HG02623 (cell line): ENCODE measurements around the gene IFITM5.
A peak's percentile ranks its signal among the peaks of the same experiment; 100 is the strongest.
"Not testable (repeated sequence)": the region's sequence is repeated elsewhere in the genome, so short reads cannot be mapped to it uniquely, and the experiment has no call there.

Experiments used
- ATAC-seq: cut with Tn5 transposase; IDR thresholded peaks from one replicate; pipeline ENCODE4 v1.9.1; 2021; ENCODE audit warnings: moderate library complexity; ENCODE audit not compliant: unreplicated experiment

Gene IFITM5

DNA sequence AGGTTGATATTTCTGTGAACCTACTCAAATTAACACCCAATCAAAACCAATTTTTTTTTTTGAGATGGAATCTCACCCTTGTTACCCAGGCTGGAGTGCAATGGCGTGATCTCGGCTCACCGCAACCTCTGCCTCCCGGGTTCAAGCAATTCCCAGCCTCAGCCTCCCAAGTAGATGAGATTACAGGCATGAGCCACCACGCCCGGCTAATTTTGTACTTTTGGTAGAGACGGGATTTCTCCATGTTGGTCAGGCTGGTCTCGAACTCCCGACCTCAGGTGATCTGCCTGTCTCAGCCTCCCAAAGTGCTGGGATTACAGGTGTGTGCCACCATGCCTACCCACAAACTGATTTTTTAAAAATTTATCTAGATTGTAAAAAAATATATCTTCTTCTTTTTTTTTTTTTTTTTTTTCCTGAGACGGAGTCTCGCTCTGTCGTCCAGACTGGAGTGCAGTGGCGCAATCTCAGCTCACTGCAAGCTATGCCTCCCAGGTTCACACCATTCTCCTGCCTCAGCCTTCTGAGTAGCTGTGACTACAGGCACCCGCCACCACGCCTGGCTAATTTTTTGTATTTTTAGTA, 29.3 kb upstream of the IFITM5 start:
- not testable (repeated sequence) for ATAC-seq

DNA sequence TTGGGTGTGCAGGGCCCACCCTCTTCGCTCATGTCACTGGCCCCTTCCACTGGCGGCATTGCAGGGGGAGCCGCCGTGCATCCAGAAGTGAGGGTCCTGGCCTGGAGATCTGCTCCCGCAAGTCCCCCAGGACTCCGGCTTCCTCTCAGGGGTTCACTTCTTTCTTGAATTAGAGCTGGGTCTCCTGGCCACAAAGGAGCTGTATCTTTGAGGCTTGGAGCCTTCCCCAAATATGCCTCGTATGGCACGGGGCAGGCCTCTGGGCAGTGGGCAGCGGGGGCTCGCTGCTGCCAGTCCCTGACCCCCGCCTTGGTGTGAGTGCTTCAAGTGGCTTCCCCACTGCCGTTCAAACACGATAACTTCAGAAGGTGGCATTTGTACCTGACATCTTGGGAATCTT, 28.7 kb upstream of the IFITM5 start:
- ATAC-seq: no peak

DNA sequence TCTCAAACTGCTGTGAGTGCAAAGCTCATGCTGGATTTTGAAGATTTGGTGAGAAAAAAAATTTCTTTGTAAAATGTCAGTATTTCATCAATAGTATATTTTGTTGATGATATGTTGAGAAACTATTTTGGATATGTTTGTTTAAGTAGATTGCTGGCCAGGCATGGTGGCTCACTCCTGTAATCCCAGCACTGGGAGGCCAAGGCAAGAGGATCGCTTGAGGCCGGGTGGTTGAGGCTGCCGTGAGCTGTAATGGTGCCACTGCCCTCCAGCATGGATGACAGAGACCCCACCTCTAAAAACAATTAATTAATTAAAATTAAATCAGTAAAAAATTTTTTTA, 28.2 kb upstream of the IFITM5 start:
- ATAC-seq: no peak

DNA sequence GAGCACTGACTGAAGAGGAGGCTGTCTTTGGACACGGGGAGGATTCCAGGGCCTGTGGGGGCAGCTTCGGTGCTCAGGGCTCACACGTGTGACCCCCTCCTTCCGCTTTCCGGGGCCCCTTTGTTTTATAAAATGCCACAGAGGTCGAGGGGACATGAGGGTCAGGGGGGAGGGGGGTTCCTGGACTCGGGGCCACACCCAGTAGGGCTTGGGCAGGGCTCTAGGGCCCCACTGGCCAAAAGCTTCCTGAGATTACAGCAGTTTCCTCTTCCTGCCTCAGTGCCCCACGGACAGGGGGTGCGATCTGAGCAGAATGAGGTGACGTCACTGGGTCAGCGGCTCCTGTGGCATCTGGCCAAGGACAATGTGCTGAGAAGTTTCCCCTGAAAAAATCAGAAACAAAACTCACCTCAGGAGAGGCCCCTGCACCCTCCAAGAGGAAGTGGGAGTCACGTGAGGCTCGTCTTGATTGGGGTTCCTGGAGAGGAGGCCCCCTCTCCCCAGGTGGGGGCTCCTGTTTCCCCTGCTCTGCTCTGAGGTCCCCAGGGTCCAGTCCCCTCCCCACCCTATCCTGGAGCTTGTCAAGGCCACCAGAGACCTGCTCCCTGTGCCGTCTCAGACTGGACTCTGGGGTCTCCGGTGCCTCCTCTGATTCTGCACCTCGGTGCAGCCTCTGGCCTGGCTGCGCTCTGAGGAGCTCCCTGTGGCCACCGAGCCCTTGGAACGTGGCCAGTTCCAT, 27.7 kb upstream of the IFITM5 start:
- ATAC-seq: peak; percentile 49

DNA sequence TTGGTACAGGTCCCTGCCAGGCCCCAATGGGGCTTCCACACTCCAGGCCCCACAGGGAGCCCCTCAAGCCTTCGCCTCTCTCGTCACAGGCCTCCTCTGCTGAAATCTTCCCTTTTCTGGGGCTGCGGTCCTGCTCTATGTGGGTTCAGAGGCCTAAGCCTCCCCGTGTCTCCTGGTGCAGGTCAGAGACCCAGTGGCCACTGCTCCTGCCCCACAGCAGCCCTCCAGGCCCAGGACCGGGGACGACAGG, 27.2 kb upstream of the IFITM5 start:
- ATAC-seq: no peak

DNA sequence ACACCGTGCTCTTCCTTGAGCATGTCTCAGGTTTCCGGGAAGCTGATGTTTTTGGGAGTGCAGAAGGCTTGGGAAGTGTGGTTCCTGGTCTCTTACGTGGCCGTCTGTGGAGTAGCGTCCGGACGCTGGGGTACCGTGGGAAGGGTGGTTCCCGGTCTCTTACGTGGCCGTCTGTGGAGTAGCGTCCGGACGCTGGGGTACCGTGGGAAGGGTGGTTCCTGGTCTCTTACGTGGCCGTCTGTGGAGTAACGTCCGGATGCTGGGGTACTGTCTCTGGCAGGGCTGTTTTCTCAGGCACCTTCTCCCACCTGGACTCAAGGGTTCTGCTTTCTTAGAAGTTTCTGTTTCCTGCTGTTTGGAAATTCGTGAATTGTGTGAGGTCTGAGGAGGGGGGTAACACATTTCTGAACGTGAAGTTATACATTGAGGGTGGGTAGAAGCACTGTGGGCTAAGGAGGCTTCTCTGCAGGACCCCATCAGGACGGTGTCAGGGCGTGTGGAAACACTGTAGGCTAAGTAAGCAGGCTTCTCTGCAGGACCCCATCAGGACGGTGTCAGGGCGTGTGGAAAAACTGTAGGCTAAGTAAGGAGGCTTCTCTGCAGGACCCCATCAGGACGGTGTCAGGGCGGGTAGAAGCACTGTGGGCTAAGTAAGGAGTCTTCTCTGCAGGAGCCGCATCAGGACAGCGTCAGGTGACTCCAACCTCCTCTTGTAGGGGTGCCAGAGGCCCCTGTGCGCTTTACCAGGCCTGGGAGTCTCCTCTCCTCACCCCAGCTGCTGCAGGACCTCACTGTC, 26.7 kb upstream of the IFITM5 start:
- no peak for ATAC-seq

DNA sequence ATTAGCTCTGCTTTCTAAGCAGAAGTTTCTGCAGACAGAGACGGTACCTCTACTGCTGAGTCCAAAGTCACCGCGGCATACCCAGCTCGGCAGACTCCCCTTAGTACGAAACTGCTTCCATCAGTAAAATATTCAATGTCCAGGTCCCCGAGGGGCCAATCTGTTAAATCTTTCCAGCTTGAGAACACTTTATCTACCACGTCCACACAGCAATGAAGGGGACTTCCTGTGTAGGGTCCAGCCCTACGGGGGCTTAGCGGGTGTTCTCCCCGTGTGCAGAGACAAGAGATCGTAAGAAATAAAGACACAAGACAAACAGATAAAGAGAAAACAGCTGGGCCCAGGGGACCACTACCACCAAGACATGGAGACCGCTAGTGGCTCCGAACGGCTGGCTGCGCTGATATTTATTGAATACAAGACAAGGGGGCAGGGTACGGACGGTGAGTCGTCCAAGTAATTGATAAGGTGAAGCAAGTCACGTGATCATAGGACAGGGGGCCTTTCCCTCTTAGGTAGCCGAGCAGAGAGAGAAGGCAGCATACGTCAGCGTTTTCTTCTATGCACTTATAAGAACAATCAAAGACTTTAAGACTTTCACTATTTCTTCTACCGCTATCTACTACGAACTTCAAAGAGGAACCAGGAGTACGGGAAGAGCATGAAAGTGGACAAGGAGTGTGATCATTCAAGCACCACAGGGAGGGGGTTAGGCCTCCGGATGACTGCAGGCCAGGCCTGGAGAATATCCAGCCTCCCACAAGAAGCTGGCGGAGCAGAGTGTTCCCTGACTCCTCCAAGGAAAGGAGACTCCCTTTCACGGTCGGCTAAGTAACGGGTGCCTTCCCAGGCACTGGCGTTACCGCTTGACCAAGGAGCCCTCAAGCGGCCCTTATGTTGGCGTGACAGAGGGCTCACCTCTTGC, 25.5 kb upstream of the IFITM5 start:
- not testable (repeated sequence) for ATAC-seq

DNA sequence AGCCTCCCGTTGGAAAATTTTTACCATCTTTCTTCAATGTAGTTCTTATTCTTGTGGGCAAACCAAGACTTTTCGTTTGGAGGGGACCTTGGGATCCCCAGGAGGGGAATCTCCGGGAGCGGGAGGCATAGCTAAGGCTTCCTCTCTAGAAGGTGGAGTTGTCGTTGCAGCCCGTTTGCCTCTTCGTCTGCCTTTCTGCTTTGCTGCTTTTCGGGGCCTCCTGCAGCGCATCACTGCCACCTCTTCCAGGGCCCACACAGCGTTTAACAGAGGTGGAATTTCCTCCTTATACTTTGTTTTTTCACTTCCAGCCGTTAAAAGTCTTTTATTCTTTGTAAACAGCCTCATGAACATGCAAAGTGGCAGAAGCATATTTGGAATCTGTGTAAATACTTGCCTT, 24.8 kb upstream of the IFITM5 start:
- no peak for ATAC-seq

DNA sequence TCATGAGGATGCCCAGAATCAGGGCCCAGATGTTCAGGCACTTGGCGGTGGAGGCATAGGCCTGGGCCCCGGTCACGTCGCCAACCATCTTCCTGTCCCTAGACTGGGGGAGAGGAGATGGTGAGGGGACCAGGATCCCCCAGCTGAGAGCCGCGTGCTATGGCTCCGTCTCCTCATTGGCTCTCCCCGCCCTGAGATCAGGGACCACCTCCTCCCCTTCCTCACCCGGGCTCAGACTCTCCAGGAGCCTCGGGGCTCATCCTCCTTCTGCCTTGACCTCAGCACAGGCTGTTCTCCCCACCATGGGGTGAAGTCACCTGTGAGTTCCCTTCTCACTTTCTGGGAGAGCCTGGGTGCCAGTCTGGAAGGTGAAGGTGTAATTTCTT, 20.6 kb upstream of the IFITM5 start:
- ATAC-seq: not testable (repeated sequence)

DNA sequence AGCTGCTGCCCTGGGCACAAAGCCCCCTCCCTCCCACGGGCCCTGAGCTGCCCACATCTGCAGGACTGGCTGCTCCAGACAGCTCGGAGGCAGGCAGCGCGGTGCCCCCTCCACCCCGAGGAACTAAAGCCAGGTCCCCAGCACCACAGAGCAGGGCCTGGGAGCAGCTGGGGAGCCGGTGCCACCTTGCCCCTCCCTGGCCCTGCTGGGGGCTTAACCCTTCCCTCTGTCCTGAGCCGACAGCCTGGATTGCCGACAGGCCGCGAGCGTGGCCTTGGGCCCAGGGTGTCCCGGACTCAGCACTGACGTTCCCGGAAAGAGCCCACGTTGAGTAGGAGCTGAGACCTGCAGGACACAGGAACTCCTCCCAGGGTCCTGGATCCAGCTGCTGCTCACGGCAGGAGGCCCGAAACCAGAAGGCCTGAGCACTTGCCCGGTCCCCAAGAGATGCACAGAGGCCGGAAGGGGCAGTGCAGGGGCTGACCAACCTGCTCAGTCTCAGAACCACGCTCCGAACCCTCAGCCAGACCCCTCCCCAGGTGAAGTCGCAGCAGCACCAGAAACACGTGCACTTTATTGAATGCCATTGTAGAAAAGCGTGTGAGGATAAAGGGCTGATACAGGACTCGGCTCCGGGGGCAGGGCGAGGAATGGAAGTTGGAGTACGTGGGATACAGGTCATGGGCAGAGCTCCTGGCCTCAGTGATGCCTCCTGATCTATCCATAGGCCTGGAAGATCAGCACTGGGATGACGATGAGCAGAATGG, 20.0 kb upstream of the IFITM5 start:
- ATAC-seq: peak; percentile 11

DNA sequence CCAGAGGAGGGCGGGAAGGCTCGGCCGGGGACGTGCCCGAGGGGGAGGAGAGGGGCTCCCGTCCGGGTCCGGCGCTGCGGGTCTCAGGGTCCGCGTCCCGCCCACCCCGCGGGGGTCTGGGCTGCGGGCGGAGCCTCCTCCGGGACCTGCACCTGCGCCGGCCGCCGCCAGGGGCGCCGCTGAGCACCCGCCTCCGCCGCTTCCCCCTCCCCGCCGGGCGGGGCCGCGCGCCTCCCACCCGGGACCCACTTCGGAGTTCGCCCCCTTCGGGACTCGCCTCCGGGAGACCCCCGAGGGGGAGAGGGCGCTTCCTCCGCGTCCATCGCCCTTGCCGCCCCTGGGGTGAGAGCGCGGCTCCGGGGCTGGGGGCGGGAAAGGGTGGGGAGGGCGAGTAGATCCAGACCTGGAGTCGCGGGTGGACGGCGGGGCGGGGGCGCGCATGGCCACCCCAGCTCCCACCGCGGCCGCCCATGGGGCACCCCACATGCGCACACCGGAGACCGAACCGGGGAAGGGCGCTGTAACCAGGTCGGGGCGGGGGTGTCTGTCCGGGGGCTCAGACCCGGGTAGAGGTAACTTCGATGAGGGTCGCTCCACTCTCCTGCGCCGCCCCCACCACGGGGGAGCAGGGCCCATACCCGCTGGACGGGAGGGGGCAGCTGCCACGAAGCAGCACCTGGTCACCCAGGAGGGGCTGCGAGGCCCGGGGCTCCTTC, 19.2 kb upstream of the IFITM5 start:
- peak; percentile 22 for ATAC-seq

DNA sequence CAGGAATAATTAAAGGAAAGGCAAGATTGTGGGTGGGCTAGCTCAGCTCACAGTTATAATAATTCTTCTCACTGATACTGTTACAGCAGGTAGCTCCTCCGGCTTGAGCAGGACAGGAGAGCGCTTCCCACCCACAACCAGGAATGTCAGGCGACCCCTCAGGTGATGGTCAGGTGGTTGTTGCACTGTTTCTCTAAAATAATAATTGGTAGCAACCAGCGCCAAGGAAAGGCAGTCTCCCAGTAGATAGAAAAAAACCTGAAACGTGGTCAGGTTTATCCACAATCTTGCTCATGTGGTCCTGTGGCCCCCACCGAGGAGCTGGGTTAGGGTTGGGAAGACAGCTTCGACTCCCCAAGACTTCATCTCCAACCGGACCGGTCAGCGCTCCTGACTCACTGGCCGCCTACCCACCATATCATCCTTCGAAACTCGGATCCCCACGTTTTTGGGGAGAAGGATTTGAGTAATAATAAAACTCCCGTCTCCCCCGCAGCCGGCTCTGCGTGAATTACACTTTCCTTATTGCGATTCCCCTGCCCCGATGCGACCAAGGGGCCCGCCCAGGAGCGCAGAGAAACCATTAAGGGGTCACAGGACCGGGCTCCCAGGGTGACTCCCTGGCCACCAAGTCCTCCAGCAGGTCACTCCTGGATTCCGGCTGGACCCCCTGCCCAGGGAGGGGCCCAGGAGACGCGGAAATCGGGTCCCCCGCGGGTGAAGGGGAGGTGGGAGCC, 18.5 kb upstream of the IFITM5 start:
- ATAC-seq: not testable (repeated sequence)

DNA sequence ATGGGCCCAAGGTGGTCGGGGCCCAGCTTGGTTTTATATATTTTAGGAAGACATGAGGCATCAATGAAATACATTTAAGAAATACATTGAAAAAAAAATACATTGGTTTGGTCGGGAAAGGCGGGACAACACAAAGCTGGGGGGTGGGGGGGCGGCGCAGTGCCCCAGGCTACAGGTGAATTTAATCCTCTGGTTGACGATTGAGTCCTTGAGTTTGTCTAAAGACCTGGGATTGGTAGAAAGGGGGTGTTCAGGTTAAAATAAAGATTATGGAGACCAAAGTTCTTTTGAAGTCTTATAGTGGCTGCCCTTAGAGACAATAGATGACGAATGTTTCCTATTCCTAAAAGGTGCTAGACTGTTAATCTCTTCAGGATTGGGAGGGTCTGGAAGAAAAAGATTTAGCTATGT, 17.6 kb upstream of the IFITM5 start:
- ATAC-seq: no peak

DNA sequence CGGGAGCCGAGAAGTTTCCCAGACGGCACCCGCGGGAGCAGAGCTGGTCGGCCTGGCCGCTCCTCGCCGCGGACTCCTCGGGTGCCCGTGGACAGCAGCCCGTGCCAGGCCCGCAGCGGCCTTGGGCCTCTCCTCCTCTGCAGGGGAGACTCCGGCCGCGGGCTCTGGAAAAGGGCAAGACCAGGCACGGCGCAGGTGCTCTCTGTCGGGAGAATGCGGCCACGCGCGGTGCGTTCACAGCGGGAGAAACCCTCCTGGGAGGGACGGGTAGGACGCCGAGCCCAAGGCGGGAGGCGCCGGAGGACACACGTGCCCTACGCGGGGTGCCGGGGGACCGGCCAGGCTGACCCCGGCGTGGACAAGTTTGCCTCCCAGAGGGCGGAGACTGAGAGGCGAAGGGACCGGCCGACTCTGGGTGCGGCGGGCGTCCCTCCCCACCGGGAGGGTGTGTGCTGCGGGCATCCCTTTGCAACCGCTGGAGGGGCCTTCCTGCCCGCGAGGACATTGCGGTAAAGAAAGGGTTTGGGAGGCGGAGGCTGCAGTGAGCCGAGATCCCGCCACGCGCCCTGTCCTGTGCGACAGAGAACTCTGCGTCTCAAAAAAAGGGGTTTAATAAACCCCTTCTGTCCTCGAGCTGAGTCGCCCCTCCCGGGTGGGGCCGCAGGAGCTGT, 16.8 kb upstream of the IFITM5 start:
- no peak for ATAC-seq

DNA sequence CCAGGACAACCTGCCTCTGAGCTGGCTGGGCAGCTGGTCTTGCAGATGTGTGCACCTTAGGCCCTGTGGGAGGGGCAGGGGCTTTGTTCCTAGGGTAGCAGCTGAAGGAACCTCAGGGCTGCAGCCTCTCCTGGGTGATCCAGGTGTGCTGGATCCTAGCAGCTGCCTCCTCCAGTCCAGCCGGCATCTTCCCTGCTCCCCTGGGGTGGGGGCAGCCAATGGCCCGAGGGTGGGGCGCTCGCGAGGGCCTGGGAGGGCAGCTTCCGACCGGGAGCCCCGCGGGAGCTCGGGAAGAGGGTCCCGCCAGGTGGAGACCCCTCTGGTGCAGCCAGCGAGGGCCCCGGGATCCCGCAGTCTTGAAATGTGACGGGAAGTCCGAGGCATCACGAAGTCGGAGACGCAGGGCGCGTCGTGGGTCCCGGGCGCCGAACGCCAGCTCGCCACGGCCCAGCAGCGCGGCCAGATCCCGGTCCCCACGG, 16.2 kb upstream of the IFITM5 start:
- ATAC-seq: no peak

DNA sequence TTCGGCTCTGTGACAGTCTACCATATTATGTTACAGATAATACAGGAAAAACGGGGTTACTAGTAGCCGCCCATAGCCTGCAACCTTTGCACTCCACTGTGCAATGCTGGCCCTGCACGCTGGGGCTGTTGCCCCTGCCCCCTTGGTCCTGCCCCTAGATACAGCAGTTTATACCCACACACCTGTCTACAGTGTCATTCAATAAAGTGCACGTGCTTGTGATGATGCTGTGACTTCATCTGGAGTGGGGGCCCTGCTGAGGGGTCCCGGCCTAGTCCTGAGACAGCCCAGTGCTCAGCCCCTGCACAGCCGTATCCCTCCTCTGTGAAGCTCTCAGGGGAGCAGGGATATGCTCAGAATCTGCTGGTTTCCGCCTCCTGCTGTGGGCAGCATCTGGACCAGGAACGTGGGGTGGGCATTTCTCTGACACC, 15.7 kb upstream of the IFITM5 start:
- no peak for ATAC-seq

DNA sequence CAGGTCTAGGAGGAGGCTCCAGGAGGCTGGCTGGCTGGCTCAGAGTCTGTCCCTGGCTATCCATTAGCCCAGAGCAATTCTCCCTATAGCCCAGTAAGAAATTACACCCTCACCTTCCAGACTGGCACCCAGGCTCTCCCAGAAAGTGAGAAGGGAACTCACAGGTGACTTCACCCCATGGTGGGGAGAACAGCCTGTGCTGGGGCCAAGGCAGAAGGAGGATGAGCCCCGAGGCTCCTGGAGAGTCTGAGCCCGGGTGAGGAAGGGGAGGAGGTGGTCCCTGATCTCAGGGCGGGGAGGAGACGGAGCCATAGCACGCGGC, 15.2 kb upstream of the IFITM5 start:
- not testable (repeated sequence) for ATAC-seq

DNA sequence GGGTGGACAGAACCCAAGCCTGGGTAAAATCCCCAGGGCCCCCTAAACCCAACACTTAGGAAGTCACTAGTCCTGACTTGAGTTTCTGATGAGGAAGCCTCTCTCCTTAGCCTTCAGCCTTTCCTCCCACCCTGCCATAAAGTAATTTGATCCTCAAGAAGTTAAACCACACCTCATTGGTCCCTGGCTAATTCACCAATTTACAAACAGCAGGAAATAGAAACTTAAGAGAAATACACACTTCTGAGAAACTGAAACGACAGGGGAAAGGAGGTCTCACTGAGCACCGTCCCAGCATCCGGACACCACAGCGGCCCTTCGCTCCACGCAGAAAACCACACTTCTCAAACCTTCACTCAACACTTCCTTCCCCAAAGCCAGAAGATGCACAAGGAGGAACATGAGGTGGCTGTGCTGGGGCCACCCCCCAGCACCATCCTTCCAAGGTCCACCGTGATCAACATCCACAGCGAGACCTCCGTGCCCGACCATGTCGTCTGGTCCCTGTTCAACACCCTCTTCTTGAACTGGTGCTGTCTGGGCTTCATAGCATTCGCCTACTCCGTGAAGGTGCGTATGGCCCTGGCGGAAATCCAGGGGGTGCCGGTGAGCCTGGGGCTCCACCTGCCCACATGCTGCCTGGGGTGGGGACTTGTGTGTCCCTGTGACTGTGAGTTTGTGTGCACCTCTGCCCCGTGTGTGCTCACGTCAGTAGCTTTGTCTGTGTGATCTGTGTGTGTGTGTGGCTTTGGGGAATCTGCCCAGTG, 14.6 kb upstream of the IFITM5 start, which contains the start of gene IFITM1:
TSS of gene IFITM1 (plus strand) at position 254 of the 767 bp plus-strand sequence. CDS start at position 385, 131 bp downstream.
- no peak for ATAC-seq
